SU-DHL-6 (cell line): ENCODE data around the gene BMP7.

Source experiments
- H2AFZ ChIP-seq: fragments of 200-600 bp; sonication (generic); 2 replicates; pipeline ENCODE4 v1.6.1; 2014; ENCODE audit warnings: low read depth, mild to moderate bottlenecking, moderate library complexity, mixed read lengths, antibody characterized with exemption, low read length; ENCODE audit not compliant: severe bottlenecking
- H3F3A ChIP-seq: fragments of 200-600 bp; shearing (Covaris generic); 2 replicates; pipeline ENCODE4 v1.6.0; 2016; ENCODE audit warnings: antibody characterized with exemption, mild to moderate bottlenecking; ENCODE audit not compliant: insufficient read depth
- H3K27ac ChIP-seq: fragments of 200-600 bp; sonication (generic); 2 replicates; pipeline ENCODE4 v1.5.1; 2016; ENCODE audit warnings: low read depth, mild to moderate bottlenecking, low read length, moderate library complexity, mixed read lengths
- H3K27me3 ChIP-seq: fragments of 200-600 bp; sonication (generic), shearing (Covaris generic); 2 replicates; pipeline ENCODE4 v1.6.0; 2014; ENCODE audit warnings: mild to moderate bottlenecking, low read length
- H3K36me3 ChIP-seq: fragments of 200-600 bp; sonication (generic); 2 replicates; pipeline ENCODE4 v1.6.1; 2014; ENCODE audit warnings: mild to moderate bottlenecking, low read length, mixed read lengths
- H3K4me2 ChIP-seq: fragments of 300-600, 200-600 bp; shearing (Covaris generic), sonication (generic); 2 replicates; pipeline ENCODE4 v1.6.0; 2014; ENCODE audit warnings: low read length, low read depth, mild to moderate bottlenecking; ENCODE audit not compliant: poor library complexity, severe bottlenecking
- H3K4me3 ChIP-seq: fragments of 200-600 bp; sonication (generic); 2 replicates; pipeline ENCODE4 v1.5.1; 2014; ENCODE audit warnings: antibody characterized with exemption, low read length, mild to moderate bottlenecking, mixed read lengths; ENCODE audit not compliant: insufficient read depth, poor library complexity, severe bottlenecking
- H3K79me2 ChIP-seq: fragments of 200-600 bp; sonication (generic); 2 replicates; pipeline ENCODE4 v1.6.1; 2014; ENCODE audit warnings: mild to moderate bottlenecking, low read length, moderate library complexity; ENCODE audit not compliant: insufficient read depth
- H3K9ac ChIP-seq: fragments of 200-600 bp; sonication (generic); 2 replicates; pipeline ENCODE4 v1.7.0; 2014; ENCODE audit warnings: mild to moderate bottlenecking, low read length
- H3K9me2 ChIP-seq: fragments of 200-600 bp; sonication (generic); replicated peaks from 2 replicates; pipeline ENCODE4 v1.6.1; 2014; ENCODE audit warnings: low read length; ENCODE audit not compliant: insufficient read depth
- H3K9me3 ChIP-seq: fragments of 200-600 bp; sonication (generic); 2 replicates; pipeline ENCODE4 v1.6.1; 2014; ENCODE audit warnings: low read length, mixed read lengths; ENCODE audit not compliant: insufficient read depth
- H4K20me1 ChIP-seq: fragments of 200-600 bp; sonication (generic); 2 replicates; pipeline ENCODE4 v1.6.1; 2014; ENCODE audit warnings: low read depth, mild to moderate bottlenecking, antibody characterized with exemption, low read length, moderate library complexity, mixed read lengths
- EZH2phosphoT487 ChIP-seq: fragments of 200-600 bp; sonication (generic), shearing (Covaris generic); conservative IDR thresholded peaks from 2 replicates; pipeline ENCODE4 v1.6.1; 2018; ENCODE audit warnings: mild to moderate bottlenecking, antibody characterized with exemption, low read length, moderate library complexity, mixed read lengths
- TF ChIP-seq, protein P1 (sequence below): fragments of 200-600 bp; sonication (generic); IDR thresholded peaks from one replicate; pipeline ENCODE4 v1.5.1; 2017; ENCODE audit warnings: antibody characterized with exemption, mild to moderate bottlenecking, low read length, moderate library complexity; ENCODE audit not compliant: insufficient read depth, poor library complexity, severe bottlenecking

BMP7 gene

DNA sequence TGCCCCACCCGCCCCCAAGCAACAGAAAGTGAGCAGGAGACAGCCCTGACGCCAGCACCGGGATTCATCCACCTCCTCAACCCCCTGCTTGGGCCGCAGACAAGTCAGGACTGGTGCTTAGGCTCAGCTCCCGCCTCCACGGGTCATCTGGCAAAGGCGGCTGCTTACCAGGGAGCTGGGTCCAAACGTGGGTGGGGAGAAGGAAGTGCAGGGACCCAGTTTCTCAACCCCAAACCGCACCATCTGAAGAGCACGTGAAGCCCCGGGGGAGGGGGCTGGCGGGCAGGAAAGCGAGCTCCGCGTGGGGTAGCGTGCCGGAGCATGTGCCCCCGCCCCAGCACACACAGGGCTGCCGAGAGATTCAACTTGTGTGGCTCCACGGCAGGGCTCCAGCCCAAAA, 87.2 kb downstream of the BMP7 start:
- Histone ChIP-seq H3K9me2 (no peaks in the 10 kb centered on the region), H3K27me3 (no peaks in the 10 kb centered on the region), H3K9ac (no peak overlapping the region), H3K27ac (no peak overlapping the region), H3K79me2 (no peaks in the 10 kb centered on the region; the same call in 1 of the 2 replicates), H3K4me2 (no peak overlapping the region), H3F3A (no peaks in the 10 kb centered on the region), H4K20me1 (no peaks in the 10 kb centered on the region), H2AFZ (no peak overlapping the region), H3K36me3 (0 out of 2 replicates have a peak, but pooled peaks cover 4% of the 10 kb centered on the region), H3K9me3 (no peaks in the 10 kb centered on the region), H3K4me3 (no peak overlapping the region)
- TF ChIP-seq EZH2phosphoT487 = no peak
- TF ChIP-seq, protein P1, sequence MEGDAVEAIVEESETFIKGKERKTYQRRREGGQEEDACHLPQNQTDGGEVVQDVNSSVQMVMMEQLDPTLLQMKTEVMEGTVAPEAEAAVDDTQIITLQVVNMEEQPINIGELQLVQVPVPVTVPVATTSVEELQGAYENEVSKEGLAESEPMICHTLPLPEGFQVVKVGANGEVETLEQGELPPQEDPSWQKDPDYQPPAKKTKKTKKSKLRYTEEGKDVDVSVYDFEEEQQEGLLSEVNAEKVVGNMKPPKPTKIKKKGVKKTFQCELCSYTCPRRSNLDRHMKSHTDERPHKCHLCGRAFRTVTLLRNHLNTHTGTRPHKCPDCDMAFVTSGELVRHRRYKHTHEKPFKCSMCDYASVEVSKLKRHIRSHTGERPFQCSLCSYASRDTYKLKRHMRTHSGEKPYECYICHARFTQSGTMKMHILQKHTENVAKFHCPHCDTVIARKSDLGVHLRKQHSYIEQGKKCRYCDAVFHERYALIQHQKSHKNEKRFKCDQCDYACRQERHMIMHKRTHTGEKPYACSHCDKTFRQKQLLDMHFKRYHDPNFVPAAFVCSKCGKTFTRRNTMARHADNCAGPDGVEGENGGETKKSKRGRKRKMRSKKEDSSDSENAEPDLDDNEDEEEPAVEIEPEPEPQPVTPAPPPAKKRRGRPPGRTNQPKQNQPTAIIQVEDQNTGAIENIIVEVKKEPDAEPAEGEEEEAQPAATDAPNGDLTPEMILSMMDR = no peak

DNA sequence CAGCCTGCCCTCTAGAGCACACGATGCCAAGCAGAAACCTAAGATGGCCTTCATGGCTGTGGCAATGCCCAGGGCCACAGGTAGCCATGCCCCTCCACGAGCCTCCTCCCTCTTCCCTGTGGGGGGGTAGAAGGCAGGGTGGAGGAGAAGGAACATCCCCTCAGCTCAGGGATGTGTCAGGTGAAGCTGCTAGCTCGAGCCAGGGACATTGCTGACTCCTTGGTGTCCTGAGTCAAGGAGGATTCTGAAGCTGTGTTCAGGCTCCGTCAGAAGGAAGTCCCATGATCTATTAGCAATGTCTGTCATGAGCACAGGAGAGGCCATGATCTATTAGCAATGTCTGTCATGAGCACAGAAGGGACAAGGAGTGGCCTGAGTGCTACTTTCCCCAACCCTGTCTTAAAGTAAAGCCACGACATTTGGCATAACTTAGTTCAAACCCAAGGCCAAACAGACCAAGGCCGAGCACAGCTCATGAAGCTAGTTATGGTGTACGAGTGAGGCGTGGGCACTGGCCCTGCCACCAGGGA, 87.8 kb downstream of the BMP7 start:
- Histone ChIP-seq H3K36me3 (0 out of 2 replicates have a peak, but pooled peaks cover 4% of the 10 kb centered on the region), H3K4me2 (no peak overlapping the region), H3K9me2 (no peaks in the 10 kb centered on the region), H3K4me3 (no peak overlapping the region), H3F3A (no peaks in the 10 kb centered on the region), H3K27ac (no peak overlapping the region), H3K27me3 (no peaks in the 10 kb centered on the region), H3K9ac (no peak overlapping the region), H3K9me3 (no peaks in the 10 kb centered on the region), H3K79me2 (no peaks in the 10 kb centered on the region; the same call in 1 of the 2 replicates), H4K20me1 (no peaks in the 10 kb centered on the region), H2AFZ (no peak overlapping the region)
- TF ChIP-seq EZH2phosphoT487 = no peak
- TF ChIP-seq, protein P1 = no peak

DNA sequence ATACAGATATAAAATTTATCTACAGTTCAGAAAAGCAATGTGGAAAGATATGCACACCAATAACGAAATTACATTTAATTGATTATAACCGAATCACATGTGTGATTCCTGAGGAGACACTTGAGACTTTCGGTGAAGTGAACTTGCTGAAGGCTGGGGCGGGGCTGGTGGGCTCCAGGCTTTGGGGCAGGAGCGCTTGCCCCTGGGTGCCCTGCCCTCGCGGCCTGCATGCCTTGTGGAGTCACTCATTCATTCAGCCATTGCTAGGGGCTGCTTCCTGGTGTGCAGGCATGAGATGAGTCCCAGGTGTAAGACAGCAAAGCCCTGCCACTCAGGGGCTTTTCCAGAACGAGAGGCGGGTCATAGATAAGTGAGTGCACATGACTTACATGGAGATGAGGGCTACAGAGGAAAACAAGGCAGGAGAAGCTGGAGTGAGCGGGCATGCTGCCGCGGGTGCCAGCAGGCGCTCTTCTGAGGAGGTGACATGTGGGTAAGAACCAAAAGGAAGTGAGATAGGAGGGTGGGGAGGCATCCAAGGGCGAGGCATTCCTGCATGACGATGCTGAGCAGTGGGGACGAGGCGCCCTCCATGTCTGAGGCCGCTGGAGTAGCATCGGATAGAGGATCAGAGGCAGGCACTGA, 88.7 kb downstream of the BMP7 start:
- H3K4me2 ChIP-seq = no peak overlapping the region
- H3K36me3 ChIP-seq = 0 out of 2 replicates have a peak, but pooled peaks cover 4% of the 10 kb centered on the region
- H3K27ac ChIP-seq = no peak overlapping the region

More for the DNA sequence above, 88.7 kb downstream of the BMP7 start:
- Histone ChIP-seq H3K9me3 (no peaks in the 10 kb centered on the region), H3K9ac (no peak overlapping the region), H2AFZ (no peak overlapping the region), H3K9me2 (no peaks in the 10 kb centered on the region), H3K4me3 (no peak overlapping the region), H3F3A (no peaks in the 10 kb centered on the region), H3K79me2 (no peaks in the 10 kb centered on the region; the same call in 1 of the 2 replicates), H4K20me1 (no peaks in the 10 kb centered on the region), H3K27me3 (no peaks in the 10 kb centered on the region)
- TF ChIP-seq EZH2phosphoT487 = no peak
- TF ChIP-seq, protein P1 = no peak
